ENCODE results near the gene EGFL7.

Gene EGFL7

GRCh38 chr9:136686794-136687711 is 24.3 kb downstream of the EGFL7 start, which contains the start of gene AGPAT2:
TSS of gene AGPAT2 (minus strand) at chr9:136687457. CDS start at chr9:136687357, 100 bp downstream.
- peak; percentile 42 for DNase-seq (ENCODE audit: low read depth)

GRCh38 chr9:136687721-136688223 is 25.1 kb downstream of the EGFL7 start:
- DNase-seq (ENCODE audit: low read depth) = no peak

- no peak for DNase-seq (ENCODE audit: low read depth)
Observed at GRCh38 chr9:136688274-136689107, 25.8 kb downstream of the EGFL7 start.

- DNase-seq (ENCODE audit: low read depth) = no peak
Observed at GRCh38 chr9:136689108-136689460, 26.4 kb downstream of the EGFL7 start.

- no peak for DNase-seq (ENCODE audit: low read depth)
Observed at GRCh38 chr9:136690104-136690805, 27.5 kb downstream of the EGFL7 start.

- DNase-seq (ENCODE audit: low read depth) = no peak
Observed at GRCh38 chr9:136690806-136691261, 28.1 kb downstream of the EGFL7 start.

- no peak for DNase-seq (ENCODE audit: low read depth)
Observed at GRCh38 chr9:136691316-136692184, 28.8 kb downstream of the EGFL7 start.

GRCh38 chr9:136692185-136693134 is 29.7 kb downstream of the EGFL7 start:
- DNase-seq (ENCODE audit: low read depth) = no peak

GRCh38 chr9:136693135-136693489 is 30.4 kb downstream of the EGFL7 start:
- no peak for DNase-seq (ENCODE audit: low read depth)

GRCh38 chr9:136693490-136694162 is 30.9 kb downstream of the EGFL7 start:
- no peak for DNase-seq (ENCODE audit: low read depth)

GRCh38 chr9:136694163-136694871 is 31.6 kb downstream of the EGFL7 start:
- DNase-seq (ENCODE audit: low read depth) = no peak

- no peak for DNase-seq (ENCODE audit: low read depth)
Observed at GRCh38 chr9:136694872-136695247, 32.1 kb downstream of the EGFL7 start.

- no peak for DNase-seq (ENCODE audit: low read depth)
Observed at GRCh38 chr9:136695435-136695895, 32.7 kb downstream of the EGFL7 start.

GRCh38 chr9:136695955-136696354 is 33.2 kb downstream of the EGFL7 start:
- no peak for DNase-seq (ENCODE audit: low read depth)

GRCh38 chr9:136696502-136696901 is 33.8 kb downstream of the EGFL7 start:
- DNase-seq (ENCODE audit: low read depth) = no peak

GRCh38 chr9:136697146-136697820 is 34.6 kb downstream of the EGFL7 start:
- DNase-seq (ENCODE audit: low read depth) = no peak

- DNase-seq (ENCODE audit: low read depth) = no peak
Observed at GRCh38 chr9:136697821-136698526, 35.3 kb downstream of the EGFL7 start.

Measured in stimulated activated CD8-positive, alpha-beta memory T cell treated with anti-CD3 and anti-CD28 coated beads, Interleukin-7, amount 100 ng/mL, for 24 hours (primary cell).